HG02970 (cell line): ENCODE data around the gene FOXD2.
"Not testable (repeated sequence)": the region's sequence is repeated elsewhere in the genome, so short reads cannot be mapped to it uniquely, and the experiment has no call there.

ENCODE experiments used
- ATAC-seq: cut with Tn5 transposase; IDR thresholded peaks from one replicate; pipeline ENCODE4 v1.9.1; 2021; ENCODE audit warnings: mild to moderate bottlenecking, moderate library complexity, moderate number of reproducible peaks; ENCODE audit not compliant: unreplicated experiment, low FRiP score

The FOXD2 gene

DNA sequence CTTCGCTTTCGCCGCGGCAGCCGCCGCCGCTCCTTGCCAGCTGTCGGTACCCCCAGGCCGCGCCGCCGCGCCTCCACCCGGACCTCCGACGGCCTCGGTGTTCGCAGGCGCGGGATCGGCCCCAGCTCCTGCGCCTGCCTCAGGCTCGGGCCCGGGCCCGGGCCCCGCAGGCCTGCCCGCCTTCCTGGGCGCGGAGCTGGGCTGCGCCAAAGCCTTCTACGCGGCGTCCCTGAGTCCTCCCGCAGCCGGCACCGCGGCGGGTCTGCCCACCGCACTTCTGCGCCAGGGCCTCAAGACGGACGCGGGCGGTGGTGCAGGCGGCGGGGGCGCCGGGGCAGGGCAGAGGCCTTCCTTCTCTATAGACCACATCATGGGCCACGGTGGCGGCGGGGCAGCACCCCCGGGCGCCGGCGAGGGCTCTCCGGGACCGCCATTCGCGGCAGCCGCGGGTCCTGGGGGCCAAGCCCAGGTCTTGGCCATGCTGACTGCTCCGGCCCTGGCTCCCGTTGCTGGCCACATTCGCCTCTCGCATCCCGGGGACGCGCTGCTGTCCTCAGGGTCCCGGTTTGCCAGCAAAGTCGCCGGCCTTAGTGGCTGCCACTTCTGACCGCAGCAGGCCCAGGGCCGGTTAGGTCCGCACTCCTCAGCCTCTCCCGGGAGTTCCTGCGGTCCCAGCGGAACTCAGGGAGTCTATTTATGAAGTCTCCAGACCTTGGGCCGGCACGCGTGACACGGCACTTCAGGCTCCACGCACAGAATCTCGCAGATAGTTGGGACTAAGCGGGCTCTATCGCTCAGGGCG, 1.4 kb downstream of the FOXD2 start:
- ATAC-seq, result no peak

GRCh38 chr1:47439819-47440598, 2.2 kb downstream of the FOXD2 start:
- ATAC-seq, result no peak

- ATAC-seq, result no peak
These were observed 2.8 kb downstream of the FOXD2 start for GRCh38 chr1:47440599-47441081.

DNA sequence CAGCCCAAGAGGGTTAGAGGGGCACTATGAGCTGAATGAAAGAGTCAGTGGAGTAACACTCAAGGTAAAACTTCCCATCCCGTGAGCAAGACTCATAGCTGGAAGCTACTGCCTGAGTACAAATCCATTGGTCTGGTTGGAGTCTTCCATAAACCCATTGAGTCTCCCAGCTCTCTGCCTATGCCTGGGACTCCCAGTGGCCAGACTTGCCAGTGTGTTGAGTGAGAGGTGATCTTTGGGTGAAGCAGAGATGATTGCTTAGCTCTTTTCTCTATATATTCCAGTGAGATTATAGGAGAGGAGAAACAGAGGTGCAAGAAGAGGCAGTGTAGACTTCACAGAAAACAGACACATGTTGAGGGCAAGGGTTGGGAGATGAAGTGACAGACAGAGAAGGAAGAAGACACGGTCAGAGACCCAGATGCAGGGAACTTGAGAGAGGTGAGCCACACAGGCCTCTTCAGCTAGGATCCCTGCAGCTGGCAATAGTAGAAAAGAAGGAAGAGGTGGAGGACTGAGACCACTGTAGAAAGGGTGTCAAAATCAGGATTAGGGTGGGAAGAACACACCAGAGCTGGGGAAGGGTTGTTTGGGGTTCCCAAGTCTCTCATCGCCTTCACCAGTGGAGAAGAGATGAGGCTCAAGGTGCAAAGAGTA, 3.7 kb downstream of the FOXD2 start:
- no peak for ATAC-seq

DNA sequence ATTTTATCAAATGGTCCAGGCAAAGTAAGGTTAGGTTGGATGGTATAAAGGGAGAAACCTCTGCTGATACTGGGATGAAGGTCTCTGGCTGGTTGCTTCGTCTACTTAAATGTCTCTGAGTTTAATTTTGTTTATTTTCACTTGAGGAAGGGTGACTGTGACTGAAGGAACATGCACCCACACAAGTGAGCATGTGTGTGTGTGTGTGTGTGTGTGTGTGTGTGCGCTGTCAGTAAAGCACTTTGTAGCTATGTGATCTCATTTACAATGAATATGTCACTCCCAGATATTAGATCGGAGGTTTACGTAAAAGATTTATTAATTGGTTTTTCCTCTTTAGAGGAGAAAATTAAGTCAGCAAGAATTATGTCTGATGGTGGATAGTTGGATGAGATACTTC, 4.4 kb downstream of the FOXD2 start:
- ATAC-seq, result no peak

DNA sequence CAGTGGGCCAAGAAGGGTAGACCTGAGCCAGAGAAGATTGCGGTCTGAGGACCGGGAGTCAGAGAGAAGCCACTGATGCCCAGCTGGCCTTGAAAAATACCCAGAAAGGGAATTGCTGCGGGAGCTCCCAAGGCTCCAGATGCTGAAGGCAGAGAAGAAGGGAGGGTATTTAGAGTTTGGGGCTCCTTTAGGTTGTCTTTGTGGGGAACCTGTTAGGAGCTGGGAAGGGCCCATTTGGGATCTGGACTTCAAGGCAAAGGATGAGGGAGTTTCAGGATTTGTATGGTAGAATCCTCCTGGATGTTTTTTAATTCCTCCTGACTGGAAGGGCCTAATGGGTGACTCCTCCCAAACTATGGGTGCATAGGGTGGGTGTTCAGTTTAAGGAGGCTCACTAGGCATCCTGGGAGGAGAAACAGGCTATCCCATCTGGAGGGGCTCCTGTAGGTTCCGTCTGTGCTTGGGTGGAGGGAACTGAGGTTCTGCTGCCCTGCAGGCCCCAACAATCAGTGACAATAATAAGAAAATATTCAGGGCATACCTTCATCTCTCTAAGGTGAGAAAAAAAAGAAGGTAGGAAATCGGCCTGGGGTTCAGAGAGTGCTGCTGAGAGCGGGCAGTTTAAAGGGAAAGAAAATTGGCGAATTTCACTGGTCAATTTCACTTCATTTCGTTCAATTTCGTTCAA, 5.1 kb downstream of the FOXD2 start:
- no peak for ATAC-seq

DNA sequence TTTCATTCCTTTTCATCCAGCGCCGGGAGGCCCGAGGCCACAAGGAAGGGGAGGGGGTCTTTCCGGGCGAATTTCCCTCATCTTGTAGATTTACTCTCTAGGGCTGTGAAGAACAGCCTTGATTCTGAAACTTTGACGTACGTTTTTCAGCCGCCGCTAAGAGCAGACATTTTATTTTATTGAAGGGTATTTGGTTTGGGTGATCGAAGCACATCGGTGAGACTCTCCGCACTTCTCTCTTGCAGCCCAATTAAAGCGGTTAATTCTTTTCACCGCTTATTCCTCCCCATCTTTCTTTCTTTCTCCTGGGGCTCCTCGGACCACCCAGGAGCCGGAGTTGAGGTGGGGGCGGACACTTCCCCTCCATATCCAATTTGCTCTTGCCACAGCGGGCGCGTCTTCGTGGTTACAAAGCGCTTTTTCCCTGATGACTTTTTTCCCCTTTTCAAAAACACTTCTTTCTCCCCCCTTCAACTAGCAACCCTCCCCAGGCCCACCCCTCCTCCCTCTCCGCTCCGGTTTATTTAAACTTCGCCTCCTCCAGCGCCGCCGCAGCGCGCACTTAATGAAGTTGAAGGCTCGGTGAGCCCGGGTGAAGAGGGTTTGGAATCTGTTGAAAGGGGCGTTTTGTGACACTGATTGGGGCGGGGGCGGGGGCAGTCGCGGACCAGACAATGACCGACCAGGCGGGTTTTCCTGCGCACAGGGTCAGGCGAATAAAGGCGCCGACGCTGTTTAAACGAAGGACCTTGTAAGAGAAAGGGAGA, 5.9 kb downstream of the FOXD2 start:
- ATAC-seq, result no peak

GRCh38 chr1:47444297-47444561, 6.4 kb downstream of the FOXD2 start:
- no peak for ATAC-seq

DNA sequence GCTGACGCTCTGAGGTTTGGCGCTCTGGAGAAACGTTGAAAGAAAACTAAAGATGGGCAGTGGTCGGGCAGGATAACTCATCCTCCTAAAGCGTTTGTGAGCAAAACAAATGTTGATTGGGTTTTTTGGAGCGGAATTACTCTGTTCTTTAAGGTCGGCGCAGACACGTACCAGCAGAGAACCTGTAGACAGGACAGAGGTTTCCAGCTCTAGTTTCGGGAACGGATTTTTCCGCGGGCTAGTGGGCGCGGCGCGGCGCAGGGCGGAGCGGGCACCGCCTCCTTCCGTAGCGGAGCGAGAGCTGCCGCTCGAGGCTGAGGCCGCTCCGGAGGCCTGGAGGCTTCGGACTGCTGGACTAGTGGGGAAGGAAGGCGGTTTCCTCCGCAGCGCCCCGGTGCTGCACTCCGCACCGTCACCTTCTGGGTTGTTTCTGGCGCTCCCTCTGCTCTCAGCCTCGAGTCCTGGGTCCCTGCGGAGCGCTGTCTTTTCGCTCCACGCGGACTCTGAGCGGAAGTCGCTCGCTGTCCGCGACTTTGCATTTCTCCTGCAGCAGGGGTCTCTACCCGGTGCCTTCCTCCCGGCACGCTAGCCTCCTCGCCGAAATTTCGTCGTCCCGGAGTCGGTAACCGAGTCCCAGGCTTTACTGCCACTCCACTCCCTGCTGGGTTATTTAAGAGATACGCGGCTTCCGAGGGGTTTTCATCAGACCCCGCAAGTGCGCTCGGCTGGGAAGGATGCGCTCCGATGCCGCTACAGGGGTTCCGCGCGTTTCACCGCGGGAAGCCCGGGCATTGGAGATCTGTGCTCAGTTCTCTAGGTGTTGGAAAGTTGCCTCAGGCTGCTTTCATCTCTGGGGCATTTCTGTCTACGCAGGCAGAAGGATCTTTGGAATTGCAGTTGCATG, 7.0 kb downstream of the FOXD2 start:
- ATAC-seq, result no peak

DNA sequence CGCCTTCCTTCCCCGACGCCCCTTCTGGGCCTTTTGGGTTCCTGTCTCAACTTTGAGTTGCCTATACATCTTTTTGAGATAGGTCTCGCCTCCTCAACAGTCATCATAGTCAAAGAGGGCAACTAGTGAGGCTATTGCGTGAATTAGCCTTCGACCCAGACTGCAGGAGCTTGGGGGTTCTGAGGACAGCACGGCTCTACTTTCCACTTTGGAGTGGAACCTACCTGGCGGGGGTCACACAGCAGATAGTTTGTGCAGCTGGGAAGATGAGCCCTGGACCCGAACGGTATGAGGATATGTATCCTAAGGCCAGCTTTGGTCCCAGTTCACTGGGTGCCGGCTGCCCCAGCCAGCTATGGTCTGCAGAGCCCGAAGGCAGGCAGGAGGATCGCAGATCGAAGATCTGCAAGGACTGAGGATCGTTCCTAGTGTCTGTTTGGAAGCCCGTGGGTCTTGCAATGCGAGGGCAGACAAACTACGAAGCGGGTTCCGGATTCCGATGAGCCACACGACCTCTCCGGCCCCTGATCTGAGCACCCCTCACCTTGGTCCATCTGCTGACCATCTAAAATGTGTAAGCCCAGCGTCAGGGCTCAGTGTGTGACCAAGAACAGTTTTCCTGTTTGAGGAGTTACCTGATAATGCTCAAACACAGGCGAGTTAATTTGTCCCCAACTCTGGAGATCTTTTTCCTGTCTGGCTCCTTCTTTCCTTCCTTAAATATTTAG, 8.1 kb downstream of the FOXD2 start:
- no peak for ATAC-seq

GRCh38 chr1:47448462-47449222, 10.8 kb downstream of the FOXD2 start:
- no peak for ATAC-seq

- ATAC-seq, result no peak
These were observed 12.1 kb downstream of the FOXD2 start for GRCh38 chr1:47449822-47450552.

- ATAC-seq, result no peak
These were observed 12.8 kb downstream of the FOXD2 start for GRCh38 chr1:47450606-47451005.

DNA sequence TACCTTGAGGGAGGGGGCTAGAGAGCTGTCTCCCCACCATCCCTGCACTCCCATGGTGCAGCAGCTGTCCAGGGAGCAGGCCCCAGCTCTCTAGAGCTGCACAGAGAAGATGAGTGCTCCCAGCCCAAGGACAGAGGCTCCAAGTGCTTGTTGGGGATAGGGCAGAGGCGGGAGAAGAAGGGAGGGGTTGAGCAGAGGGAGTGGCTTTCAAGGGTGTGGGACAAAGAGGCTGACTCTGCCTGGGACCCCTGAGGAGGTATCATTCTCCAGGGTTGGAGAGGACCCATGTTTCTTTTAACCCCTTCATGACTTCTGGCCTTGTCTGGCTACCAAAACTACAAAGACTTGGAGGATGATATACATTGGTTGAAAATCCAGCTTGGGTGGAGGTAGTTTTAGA, 14.6 kb downstream of the FOXD2 start:
- ATAC-seq, result no peak

DNA sequence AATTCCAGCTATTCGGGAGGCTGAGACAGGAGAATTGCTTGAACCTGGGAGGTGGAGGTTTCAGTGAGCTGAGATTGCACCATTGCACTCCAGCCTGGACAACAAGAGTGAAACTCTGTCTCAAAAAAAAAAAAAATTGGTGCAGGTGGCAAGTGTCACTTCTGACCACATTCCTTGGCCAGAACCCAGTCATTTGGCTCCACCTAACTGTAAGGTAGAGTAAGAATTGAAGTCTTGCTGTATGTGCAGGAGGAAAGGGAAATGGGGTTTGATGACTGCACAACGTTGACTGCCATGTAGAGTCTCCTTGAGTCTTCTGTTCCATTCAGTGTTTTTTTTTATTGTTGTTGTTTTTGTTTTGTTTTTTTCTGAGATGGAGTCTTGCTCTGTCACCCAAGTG, 16.1 kb downstream of the FOXD2 start:
- not testable (repeated sequence) for ATAC-seq

DNA sequence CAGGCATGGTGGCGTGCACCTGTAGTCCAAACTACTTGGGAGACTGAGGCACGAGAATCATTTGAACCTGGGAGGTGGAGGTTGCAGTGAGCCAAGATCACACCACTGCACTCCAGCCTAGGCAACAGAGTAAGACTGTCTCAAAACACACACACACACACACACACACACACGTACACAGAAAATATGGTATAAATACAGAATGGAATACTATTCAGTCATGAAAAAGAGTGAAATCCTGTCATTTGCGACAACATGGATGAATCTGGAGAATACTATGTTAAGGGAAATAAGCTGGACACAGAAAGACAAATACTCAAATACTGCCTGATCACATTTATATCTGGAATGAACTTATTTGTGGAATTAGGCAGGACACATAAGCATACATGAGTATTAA, 18.4 kb downstream of the FOXD2 start:
- no peak for ATAC-seq

DNA sequence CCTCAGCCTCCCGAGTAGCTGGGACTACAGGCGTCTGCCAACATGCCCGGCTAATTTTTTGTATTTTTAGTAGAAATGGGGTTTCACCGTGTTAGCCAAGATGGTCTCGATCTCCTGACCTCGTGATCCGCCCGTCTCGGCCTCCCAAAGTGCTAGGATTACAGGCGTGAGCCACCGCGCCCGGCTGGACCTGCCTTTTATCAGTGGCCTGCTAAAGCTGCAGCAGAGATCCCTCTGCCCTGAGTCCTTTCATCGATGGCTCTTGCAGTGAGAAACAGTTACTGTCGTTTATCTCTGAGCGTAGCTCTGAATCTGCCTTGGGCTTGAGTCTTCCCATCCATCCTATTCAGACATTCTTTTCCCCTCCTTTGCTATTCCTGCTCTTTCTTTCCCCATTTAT, 19.7 kb downstream of the FOXD2 start:
- ATAC-seq, result not testable (repeated sequence)
